SK-N-SH treated with all-trans-retinoic acid at 6 μM for 48 hours (cell line): ENCODE data around the gene RBM19.

Experiments used
- ATAC-seq: fragments of 200-7000 bp; cut with Tn5 transposase; 3 replicates; pipeline ENCODE4 v1.9.1; 2020; ENCODE audit warnings: mild to moderate bottlenecking, moderate library complexity
- ARNTL ChIP-seq: fragments of 450-650 bp; formaldehyde crosslinking; IDR thresholded peaks from 2 replicates; pipeline ENCODE4 v1.5.0; 2020; ENCODE audit warnings: low read depth, mild to moderate bottlenecking, moderate library complexity, borderline replicate concordance
- BACH2 ChIP-seq: fragments of 250-450 bp; sonication (Bioruptor Pico); IDR thresholded peaks from 2 replicates; pipeline ENCODE4 v1.9.0; 2021; ENCODE audit warnings: mild to moderate bottlenecking, borderline replicate concordance
- CREB5 ChIP-seq: fragments of 250-450 bp; sonication (Bioruptor Pico); IDR thresholded peaks from 2 replicates; pipeline ENCODE4 v1.5.1; 2020; ENCODE audit warnings: low read depth, mild to moderate bottlenecking, moderate library complexity
- CSDC2 ChIP-seq: fragments of 250-450 bp; sonication (Bioruptor Pico); IDR thresholded peaks from 2 replicates; pipeline ENCODE4 v1.5.0; 2020; ENCODE audit warnings: mild to moderate bottlenecking, moderate library complexity
- ESRRG ChIP-seq: fragments of 250-450 bp; sonication (Bioruptor Pico); IDR thresholded peaks from 2 replicates; pipeline ENCODE4 v1.6.1; 2021; ENCODE audit warnings: mild to moderate bottlenecking
- GLIS3 ChIP-seq: fragments of 250-450 bp; sonication (Bioruptor Pico); IDR thresholded peaks from 2 replicates; pipeline ENCODE4 v1.5.0; 2020; ENCODE audit warnings: mild to moderate bottlenecking, moderate library complexity
- ISL1 ChIP-seq: fragments of 250-450 bp; sonication (Bioruptor Pico); IDR thresholded peaks from 2 replicates; pipeline ENCODE4 v2.1.2; 2022; ENCODE audit warnings: mild to moderate bottlenecking, moderate library complexity
- OSR1 ChIP-seq: fragments of 250-450 bp; sonication (Bioruptor Pico); IDR thresholded peaks from 2 replicates; pipeline ENCODE4 v1.8.0; 2022; ENCODE audit warnings: moderate library complexity, mild to moderate bottlenecking, inconsistent platforms
- PATZ1 ChIP-seq: fragments of 250-450 bp; sonication (Bioruptor Pico); IDR thresholded peaks from 2 replicates; pipeline ENCODE4 v1.8.0; 2020; ENCODE audit warnings: mild to moderate bottlenecking, moderate library complexity, borderline replicate concordance
- PPARA ChIP-seq: fragments of 250-450 bp; sonication (Bioruptor Pico); IDR thresholded peaks from 2 replicates; pipeline ENCODE4 v1.5.0; 2020; ENCODE audit warnings: mild to moderate bottlenecking, borderline replicate concordance
- RARB ChIP-seq: fragments of 250-450 bp; sonication (Bioruptor Pico); IDR thresholded peaks from 2 replicates; pipeline ENCODE4 v1.8.0; 2021; ENCODE audit warnings: mild to moderate bottlenecking, moderate library complexity
- SNAI2 ChIP-seq: fragments of 250-450 bp; sonication (Bioruptor Pico); IDR thresholded peaks from 2 replicates; pipeline ENCODE4 v1.5.0; 2020; ENCODE audit warnings: mild to moderate bottlenecking, moderate library complexity
- TCF4 ChIP-seq: fragments of 250-450 bp; sonication (Bioruptor Pico); IDR thresholded peaks from 2 replicates; pipeline ENCODE4 v1.8.0; 2021; ENCODE audit warnings: mild to moderate bottlenecking, moderate library complexity, borderline replicate concordance
- TOX ChIP-seq: fragments of 250-450 bp; sonication (Bioruptor Pico); IDR thresholded peaks from 2 replicates; pipeline ENCODE4 v1.8.0; 2021; ENCODE audit warnings: mild to moderate bottlenecking, moderate library complexity, borderline replicate concordance
- ZC3H10 ChIP-seq: fragments of 250-450 bp; sonication (Bioruptor Pico); IDR thresholded peaks from 2 replicates; pipeline ENCODE4 v1.5.1; 2021; ENCODE audit warnings: mild to moderate bottlenecking, moderate library complexity
- ZFP30 ChIP-seq: fragments of 450-650 bp; formaldehyde crosslinking; IDR thresholded peaks from 2 replicates; pipeline ENCODE4 v1.5.0; 2022; ENCODE audit warnings: mild to moderate bottlenecking, moderate library complexity
- ZNF565 ChIP-seq: fragments of 450-650 bp; formaldehyde crosslinking; conservative IDR thresholded peaks from 2 replicates; pipeline ENCODE4 v1.5.0; 2020; ENCODE audit warnings: low read depth, mild to moderate bottlenecking, moderate library complexity
- ZNF70 ChIP-seq: fragments of 450-650 bp; formaldehyde crosslinking; IDR thresholded peaks from 2 replicates; pipeline ENCODE4 v1.5.0; 2020; ENCODE audit warnings: mild to moderate bottlenecking, moderate library complexity
- ZNF8 ChIP-seq: fragments of 450-650 bp; formaldehyde crosslinking; IDR thresholded peaks from 2 replicates; pipeline ENCODE4 v1.5.0; 2020; ENCODE audit warnings: mild to moderate bottlenecking, moderate library complexity
- TF ChIP-seq, protein P1 (sequence below): fragments of 250-450 bp; sonication (Bioruptor Pico); IDR thresholded peaks from 2 replicates; pipeline ENCODE4 v1.8.0; 2021; ENCODE audit warnings: low read depth, mild to moderate bottlenecking, moderate library complexity, borderline replicate concordance
- TF ChIP-seq, protein P2 (sequence below): fragments of 250-450 bp; sonication (Bioruptor Pico); IDR thresholded peaks from 2 replicates; pipeline ENCODE4 v1.5.1; 2021; ENCODE audit warnings: mild to moderate bottlenecking, moderate library complexity

The RBM19 gene

GRCh38 chr12:113896841-113897240 is 69.3 kb downstream of the RBM19 start:
- ATAC-seq, result no peak
- TF ChIP-seq PPARA (CRISPR knock-in tag) (no peak), ZC3H10 (CRISPR knock-in tag) (no peak), SNAI2 (no peak), GLIS3 (no peak), OSR1 (no peak), ZFP30 (CRISPR knock-in tag) (no peak), CREB5 (CRISPR knock-in tag) (no peak), BACH2 (CRISPR knock-in tag) (no peak), ARNTL (no peak), RARB (no peak), ZNF565 (no peak), ESRRG (CRISPR knock-in tag) (no peak), TOX (CRISPR knock-in tag) (no peak), ZNF70 (CRISPR knock-in tag) (no peak), PATZ1 (CRISPR knock-in tag) (no peak), CSDC2 (CRISPR knock-in tag) (no peak)
- TF ChIP-seq, protein P1, sequence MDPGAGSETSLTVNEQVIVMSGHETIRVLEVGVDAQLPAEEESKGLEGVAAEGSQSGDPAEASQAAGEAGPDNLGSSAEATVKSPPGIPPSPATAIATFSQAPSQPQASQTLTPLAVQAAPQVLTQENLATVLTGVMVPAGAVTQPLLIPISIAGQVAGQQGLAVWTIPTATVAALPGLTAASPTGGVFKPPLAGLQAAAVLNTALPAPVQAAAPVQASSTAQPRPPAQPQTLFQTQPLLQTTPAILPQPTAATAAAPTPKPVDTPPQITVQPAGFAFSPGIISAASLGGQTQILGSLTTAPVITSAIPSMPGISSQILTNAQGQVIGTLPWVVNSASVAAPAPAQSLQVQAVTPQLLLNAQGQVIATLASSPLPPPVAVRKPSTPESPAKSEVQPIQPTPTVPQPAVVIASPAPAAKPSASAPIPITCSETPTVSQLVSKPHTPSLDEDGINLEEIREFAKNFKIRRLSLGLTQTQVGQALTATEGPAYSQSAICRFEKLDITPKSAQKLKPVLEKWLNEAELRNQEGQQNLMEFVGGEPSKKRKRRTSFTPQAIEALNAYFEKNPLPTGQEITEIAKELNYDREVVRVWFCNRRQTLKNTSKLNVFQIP (CRISPR knock-in tag), result no peak
- TF ChIP-seq, protein P2, sequence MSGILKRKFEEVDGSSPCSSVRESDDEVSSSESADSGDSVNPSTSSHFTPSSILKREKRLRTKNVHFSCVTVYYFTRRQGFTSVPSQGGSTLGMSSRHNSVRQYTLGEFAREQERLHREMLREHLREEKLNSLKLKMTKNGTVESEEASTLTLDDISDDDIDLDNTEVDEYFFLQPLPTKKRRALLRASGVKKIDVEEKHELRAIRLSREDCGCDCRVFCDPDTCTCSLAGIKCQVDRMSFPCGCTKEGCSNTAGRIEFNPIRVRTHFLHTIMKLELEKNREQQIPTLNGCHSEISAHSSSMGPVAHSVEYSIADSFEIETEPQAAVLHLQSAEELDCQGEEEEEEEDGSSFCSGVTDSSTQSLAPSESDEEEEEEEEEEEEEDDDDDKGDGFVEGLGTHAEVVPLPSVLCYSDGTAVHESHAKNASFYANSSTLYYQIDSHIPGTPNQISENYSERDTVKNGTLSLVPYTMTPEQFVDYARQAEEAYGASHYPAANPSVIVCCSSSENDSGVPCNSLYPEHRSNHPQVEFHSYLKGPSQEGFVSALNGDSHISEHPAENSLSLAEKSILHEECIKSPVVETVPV, result no peak

- TF ChIP-seq SNAI2, result no peak
- TF ChIP-seq PATZ1 (CRISPR knock-in tag), result no peak
- no peak for TF ChIP-seq CSDC2 (CRISPR knock-in tag)
- TF ChIP-seq, protein P1 (CRISPR knock-in tag), result no peak
- no peak for TF ChIP-seq BACH2 (CRISPR knock-in tag)
- TF ChIP-seq RARB, result no peak
- no peak for TF ChIP-seq OSR1
- no peak for TF ChIP-seq TCF4 (CRISPR knock-in tag)
- no peak for TF ChIP-seq ISL1 (CRISPR knock-in tag)
- TF ChIP-seq CREB5 (CRISPR knock-in tag), result no peak
- no peak for TF ChIP-seq ZNF70 (CRISPR knock-in tag)
- no peak for TF ChIP-seq ZNF8 (CRISPR knock-in tag)
- TF ChIP-seq ZC3H10 (CRISPR knock-in tag), result no peak
- no peak for TF ChIP-seq ARNTL
- ATAC-seq, result no peak
These were observed 69.9 kb downstream of the RBM19 start for GRCh38 chr12:113896194-113896593.
